PC-9 (cell line): ENCODE results near the gene SLC1A4. TPM values are rescaled to one million over a fixed set of nuclear protein-coding genes. Genes with fewer than 3 reads are reported as not detected.

Experiments used
- BruUV-seq: library from RNA; stranded (reverse); fragments of 400-500 nt; replicated peaks from 2 replicates; lab custom pipeline; 2021; lab: Mats Ljungman, UMichigan
- CTCF ChIA-PET: fragments of 300-600 bp; sonication (Branson Sonifier 250); formaldehyde crosslinking; loops from one replicate; lab custom pipeline; 2022; ENCODE audit warnings: antibody characterized with exemption; lab: Charles Lee
- POLR2A ChIA-PET: fragments of 300-600 bp; sonication (Branson Sonifier 250); formaldehyde crosslinking; loops from one replicate; lab custom pipeline; 2022; ENCODE audit warnings: antibody characterized with exemption; ENCODE audit not compliant: unreplicated experiment; lab: Charles Lee
- DNase-seq, 2 experiments: peaks; one replicate each; pipeline versions ENCODE4 v3.0.0 to v3.0.0-alpha.2; 2015 to 2022; ENCODE audit warnings: mixed read lengths in 1 of 2
- H2AFZ ChIP-seq: fragments of 200-600 bp; sonication (generic); 2 replicates; pipeline ENCODE4 v1.8.1; 2017; ENCODE audit warnings: antibody characterized with exemption
- H3F3A ChIP-seq: fragments of 200-600 bp; sonication (generic); 2 replicates; pipeline ENCODE4 v1.8.1; 2017; ENCODE audit warnings: antibody characterized with exemption, mild to moderate bottlenecking, low read depth; ENCODE audit not compliant: insufficient read depth
- H3K27ac ChIP-seq: fragments of 200-600 bp; sonication (generic); 2 replicates; pipeline ENCODE4 v1.6.1; 2016; ENCODE audit warnings: mixed run types
- H3K27me3 ChIP-seq: fragments of 200-600 bp; sonication (generic); 2 replicates; pipeline ENCODE4 v1.6.1; 2016; ENCODE audit warnings: low read depth, mixed run types; ENCODE audit not compliant: insufficient read depth
- H3K36me3 ChIP-seq: fragments of 200-600 bp; sonication (generic); 2 replicates; pipeline ENCODE4 v1.6.1; 2016; ENCODE audit warnings: low read depth, mixed run types
- H3K4me1 ChIP-seq: fragments of 200-600 bp; sonication (generic); replicated peaks from 2 replicates; pipeline ENCODE4 v1.6.1; 2016; ENCODE audit warnings: mixed run types; ENCODE audit not compliant: insufficient read depth
- H3K4me2 ChIP-seq: fragments of 200-600 bp; sonication (generic); 2 replicates; pipeline ENCODE4 v1.6.1; 2017; ENCODE audit warnings: mixed run types
- H3K4me3 ChIP-seq: fragments of 200-600 bp; sonication (generic); 2 replicates; pipeline ENCODE4 v1.6.1; 2016; ENCODE audit warnings: mixed run types
- H3K79me2 ChIP-seq: fragments of 200-600 bp; sonication (generic); 2 replicates; pipeline ENCODE4 v1.6.1; 2017; ENCODE audit warnings: low read depth, mixed run types
- H3K9me2 ChIP-seq: fragments of 200-600 bp; sonication (generic); 2 replicates; pipeline ENCODE4 v1.8.1; 2017; ENCODE audit warnings: mild to moderate bottlenecking; ENCODE audit not compliant: insufficient read depth
- H3K9me3 ChIP-seq: fragments of 200-600 bp; sonication (generic); 2 replicates; pipeline ENCODE4 v1.8.1; 2016; ENCODE audit warnings: low read depth; ENCODE audit not compliant: insufficient read depth
- H4K20me1 ChIP-seq: fragments of 200-600 bp; sonication (generic); 2 replicates; pipeline ENCODE4 v1.8.1; 2017; ENCODE audit not compliant: insufficient read depth
- CTCF ChIP-seq: fragments of 200-600 bp; sonication (generic); conservative IDR thresholded peaks from 2 replicates; pipeline ENCODE4 v1.6.1; 2017; ENCODE audit warnings: mixed run types, antibody characterized with exemption, mild to moderate bottlenecking, moderate library complexity
- EZH2 ChIP-seq: fragments of 200-600 bp; sonication (generic); IDR thresholded peaks from 2 replicates; pipeline ENCODE4 v1.8.0; 2017; ENCODE audit warnings: antibody characterized with exemption, low read depth
- intact Hi-C: fragments of 100-400 bp; cut with micrococcal nuclease; formaldehyde crosslinking; loops from one replicate; pipeline ENCODE4 v1.10.0; 2022; ENCODE audit not compliant: unreplicated experiment
- total RNA-seq: library from RNA; stranded (reverse); gene quantifications from 2 replicates; pipeline ENCODE4 v1.2.3, GENCODE V29; 2021

Gene SLC1A4
- total RNA-seq, 1 experiment from 2014 or later = 8.7 TPM

- ChIA-PET POLR2A (no interaction called here), CTCF (no interaction called here)
- H3K36me3 ChIP-seq = no peaks in the 10 kb centered on the region
- peaks cover 28% of the 10 kb centered on the region; the same call in 1 of the 2 replicates for H3F3A ChIP-seq
- no peaks in the 10 kb centered on the region for H3K9me3 ChIP-seq
- H3K4me2 ChIP-seq = no peak overlapping the region
- no peaks in the 10 kb centered on the region for H3K4me1 ChIP-seq
- no TSS peak for BruUV-seq
- H3K27ac ChIP-seq = no peak overlapping the region
- no peak overlapping the region for H3K4me3 ChIP-seq
- H2AFZ ChIP-seq = no peak overlapping the region
- H4K20me1 ChIP-seq = 0 out of 2 replicates have a peak, but pooled peaks cover 8% of the 10 kb centered on the region
- H3K9me2 ChIP-seq = no peaks in the 10 kb centered on the region
- no peak for DNase-seq
- intact Hi-C loops = no loop called here
- H3K27me3 ChIP-seq = no peaks in the 10 kb centered on the region
- TF ChIP-seq CTCF = no peak
- no peak for TF ChIP-seq EZH2
- no peaks in the 10 kb centered on the region for H3K79me2 ChIP-seq
These were observed 81.7 kb downstream of the SLC1A4 start for GRCh38 chr2:65070856-65071255.

- ChIA-PET POLR2A (no interaction called here), CTCF (no interaction called here)
- Histone ChIP-seq H3K27me3 (no peaks in the 10 kb centered on the region), H3F3A (peaks cover 31% of the 10 kb centered on the region; the same call in 1 of the 2 replicates), H3K4me1 (no peaks in the 10 kb centered on the region), H3K79me2 (no peaks in the 10 kb centered on the region), H2AFZ (no peak overlapping the region), H3K4me2 (no peak overlapping the region), H3K36me3 (no peaks in the 10 kb centered on the region), H3K9me3 (no peaks in the 10 kb centered on the region), H3K27ac (no peak overlapping the region), H3K9me2 (no peaks in the 10 kb centered on the region), H4K20me1 (peaks cover 16% of the 10 kb centered on the region; the same call in 1 of the 2 replicates), H3K4me3 (no peak overlapping the region)
- no TSS peak for BruUV-seq
- TF ChIP-seq CTCF (no peak), EZH2 (no peak)
- intact Hi-C loops = no loop called here
- DNase-seq = no peak
These were observed 82.4 kb downstream of the SLC1A4 start for GRCh38 chr2:65071499-65072180.

- H3K27ac ChIP-seq = no peak overlapping the region
- no peak overlapping the region for H2AFZ ChIP-seq
- H3K4me2 ChIP-seq = no peak overlapping the region
- no peaks in the 10 kb centered on the region for H3K36me3 ChIP-seq
- H4K20me1 ChIP-seq = peaks cover 16% of the 10 kb centered on the region; the same call in 1 of the 2 replicates
- no peaks in the 10 kb centered on the region for H3K9me3 ChIP-seq
- H3K4me1 ChIP-seq = no peaks in the 10 kb centered on the region
- no peaks in the 10 kb centered on the region for H3K79me2 ChIP-seq
- H3K27me3 ChIP-seq = no peaks in the 10 kb centered on the region
- H3K4me3 ChIP-seq = no peak overlapping the region
- POLR2A ChIA-PET = no interaction called here
- intact Hi-C loops = no loop called here
- CTCF ChIA-PET = no interaction called here
- no peak for DNase-seq
- peaks cover 31% of the 10 kb centered on the region; the same call in 1 of the 2 replicates for H3F3A ChIP-seq
- BruUV-seq = no TSS peak
- no peak for TF ChIP-seq CTCF
- TF ChIP-seq EZH2 = no peak
- no peaks in the 10 kb centered on the region for H3K9me2 ChIP-seq
These were observed 83.2 kb downstream of the SLC1A4 start for GRCh38 chr2:65072181-65072970.

Other genes with a start within 250 kb of the SLC1A4 start
- 10.8 and 11.5 TPM in 2 replicates for gene CEP68, start 67.0 kb downstream of the SLC1A4 start, total RNA-seq
- gene RAB1A, start 140.7 kb downstream of the SLC1A4 start, total RNA-seq = 110 and 165 TPM in 2 replicates
- gene ACTR2, start 238.4 kb downstream of the SLC1A4 start, total RNA-seq = 170 and 246 TPM in 2 replicates